Measurements from ENCODE around the gene CRISPLD2.

DNA sequence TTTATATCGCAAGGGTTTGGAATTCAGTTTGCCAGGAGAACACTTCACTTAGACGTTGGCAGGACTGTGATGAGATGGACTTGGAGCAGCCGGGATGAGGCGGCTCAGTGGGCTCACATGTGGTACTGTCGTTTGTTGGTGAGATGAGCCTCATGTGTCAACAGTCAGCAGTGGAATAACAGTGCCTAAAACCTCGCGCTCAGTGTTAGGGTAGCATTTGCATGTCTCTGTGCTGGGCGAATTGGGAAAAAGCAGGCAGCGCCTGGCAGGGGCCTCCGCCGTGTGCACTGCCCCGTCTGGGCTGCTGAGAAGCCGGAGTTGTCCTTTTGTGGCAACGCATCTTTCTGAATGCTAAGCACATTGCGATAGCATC, 49.7 kb downstream of the CRISPLD2 start:
- TF ChIP-seq, protein P1, sequence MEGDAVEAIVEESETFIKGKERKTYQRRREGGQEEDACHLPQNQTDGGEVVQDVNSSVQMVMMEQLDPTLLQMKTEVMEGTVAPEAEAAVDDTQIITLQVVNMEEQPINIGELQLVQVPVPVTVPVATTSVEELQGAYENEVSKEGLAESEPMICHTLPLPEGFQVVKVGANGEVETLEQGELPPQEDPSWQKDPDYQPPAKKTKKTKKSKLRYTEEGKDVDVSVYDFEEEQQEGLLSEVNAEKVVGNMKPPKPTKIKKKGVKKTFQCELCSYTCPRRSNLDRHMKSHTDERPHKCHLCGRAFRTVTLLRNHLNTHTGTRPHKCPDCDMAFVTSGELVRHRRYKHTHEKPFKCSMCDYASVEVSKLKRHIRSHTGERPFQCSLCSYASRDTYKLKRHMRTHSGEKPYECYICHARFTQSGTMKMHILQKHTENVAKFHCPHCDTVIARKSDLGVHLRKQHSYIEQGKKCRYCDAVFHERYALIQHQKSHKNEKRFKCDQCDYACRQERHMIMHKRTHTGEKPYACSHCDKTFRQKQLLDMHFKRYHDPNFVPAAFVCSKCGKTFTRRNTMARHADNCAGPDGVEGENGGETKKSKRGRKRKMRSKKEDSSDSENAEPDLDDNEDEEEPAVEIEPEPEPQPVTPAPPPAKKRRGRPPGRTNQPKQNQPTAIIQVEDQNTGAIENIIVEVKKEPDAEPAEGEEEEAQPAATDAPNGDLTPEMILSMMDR (tag by site-specific recombination; IDR thresholded peaks at IDR 0.05): no peak
- TF ChIP-seq, protein P2, sequence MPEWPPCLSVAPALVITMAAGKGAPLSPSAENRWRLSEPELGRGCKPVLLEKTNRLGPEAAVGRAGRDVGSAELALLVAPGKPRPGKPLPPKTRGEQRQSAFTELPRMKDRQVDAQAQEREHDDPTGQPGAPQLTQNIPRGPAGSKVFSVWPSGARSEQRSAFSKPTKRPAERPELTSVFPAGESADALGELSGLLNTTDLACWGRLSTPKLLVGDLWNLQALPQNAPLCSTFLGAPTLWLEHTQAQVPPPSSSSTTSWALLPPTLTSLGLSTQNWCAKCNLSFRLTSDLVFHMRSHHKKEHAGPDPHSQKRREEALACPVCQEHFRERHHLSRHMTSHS (tag by site-specific recombination; IDR thresholded peaks at IDR 0.05): no peak
- TF ChIP-seq ZNF501 (tag by site-specific recombination; IDR thresholded peaks at IDR 0.05): no peak

Data from HEK293 (cell line).